ENCODE measurements around the gene TMEM87B.
"Not testable (repeated sequence)": the region's sequence is repeated elsewhere in the genome, so short reads cannot be mapped to it uniquely, and the experiment has no call there.

The TMEM87B gene

GRCh38 chr2:112137516-112138158, 82.6 kb downstream of the TMEM87B start:
- Histone ChIP-seq H3K27ac (ENCODE audit: low read length, poor library complexity, severe bottlenecking) (no peak overlapping the region), H2AK5ac (ENCODE audit: low read length, severe bottlenecking) (no peak overlapping the region), H4K91ac (ENCODE audit: low read length) (no peak overlapping the region), H2BK12ac (ENCODE audit: low read length in 2 of 2) (no peak overlapping the region), H3K18ac (ENCODE audit: low read depth in 1 of 2, low read length in 2 of 2) (no peak overlapping the region), H3K4me2 (ENCODE audit: low read length, poor library complexity, severe bottlenecking) (peak overlapping the region; percentile 78), H2BK15ac (ENCODE audit: low read depth, poor library complexity, severe bottlenecking) (no peak overlapping the region), H3K4ac (ENCODE audit: low read depth in 1 of 2, low read length in 2 of 2) (no peak overlapping the region), H3K9ac (ENCODE audit: low read length) (peak overlapping the region; percentile 82), H3K79me1 (replicated peaks; ENCODE audit: low read length, poor library complexity, severe bottlenecking) (no peaks in the 10 kb centered on the region), H3K36me3 (ENCODE audit: control insufficient read depth in 1 of 2, insufficient read depth in 2 of 2, low read depth in 1 of 2, low read length in 2 of 2) (no peaks in the 10 kb centered on the region), H3K14ac (ENCODE audit: low read length in 2 of 2) (no peak overlapping the region), H4K8ac (ENCODE audit: low read length) (no peak overlapping the region), H2BK5ac (ENCODE audit: low read depth, low read length, poor library complexity, severe bottlenecking) (no peak overlapping the region), H2BK120ac (ENCODE audit: low read depth, low read length) (no peak overlapping the region), H3K27me3 (ENCODE audit: control insufficient read depth in 1 of 2, insufficient read depth in 1 of 2, low read length in 2 of 2) (peaks cover 0 to 6% of the 10 kb centered on the region in 2 experiments), H3K23ac (ENCODE audit: low read length in 2 of 2) (no peak overlapping the region), H3K4me3 (ENCODE audit: insufficient read depth in 1 of 2, low read depth in 1 of 2, low read length in 2 of 2) (peak overlapping the region; percentile 62 to 82), H2AFZ (ENCODE audit: low read depth, low read length) (no peak overlapping the region), H3K4me1 (ENCODE audit: control insufficient read depth, insufficient read depth, low read depth, low read length) (peaks cover 12% of the 10 kb centered on the region), H3K9me3 (ENCODE audit: control insufficient read depth, low read length) (no peaks in the 10 kb centered on the region)
- peak; percentile 30 for DNase-seq
- 43% methylated on average over 15 of the region's 15 CpGs for WGBS

GRCh38 chr2:112138159-112139032, 83.3 kb downstream of the TMEM87B start, which contains the start of gene FBLN7:
Gene FBLN7, plus strand, starts transcription at chr2:112138385. Its CDS starts 271 bp downstream, at chr2:112138656.
- DNase-seq = no peak
- under 1% methylated on average over 67 of the region's 84 CpGs for WGBS
- Histone ChIP-seq H3K27ac (ENCODE audit: low read length, poor library complexity, severe bottlenecking) (no peak within 1 kb of the TSS), H4K91ac (ENCODE audit: low read length) (no peak within 1 kb of the TSS), H3K4ac (ENCODE audit: low read depth in 1 of 2, low read length in 2 of 2) (no peak within 1 kb of the TSS), H2BK12ac (ENCODE audit: low read length in 2 of 2) (no peak within 1 kb of the TSS), H3K9ac (ENCODE audit: low read length) (peak within 1 kb of the TSS; percentile 82), H3K4me3 (ENCODE audit: insufficient read depth in 1 of 2, low read depth in 1 of 2, low read length in 2 of 2) (peak within 1 kb of the TSS; percentile 62 to 82), H3K27me3 (ENCODE audit: control insufficient read depth in 1 of 2, insufficient read depth in 1 of 2, low read length in 2 of 2) (peaks cover 0 to 6% of the 10 kb centered on the region in 2 experiments), H3K14ac (ENCODE audit: low read length in 2 of 2) (peak within 1 kb of the TSS in 1 of 2 experiments; percentile 37), H2AK5ac (ENCODE audit: low read length, severe bottlenecking) (no peak within 1 kb of the TSS), H3K23ac (ENCODE audit: low read length in 2 of 2) (peak within 1 kb of the TSS in 1 of 2 experiments; percentile 47), H3K4me1 (ENCODE audit: control insufficient read depth, insufficient read depth, low read depth, low read length) (peaks cover 12% of the 10 kb centered on the region), H3K18ac (ENCODE audit: low read depth in 1 of 2, low read length in 2 of 2) (no peak within 1 kb of the TSS), H3K9me3 (ENCODE audit: control insufficient read depth, low read length) (no peaks in the 10 kb centered on the region), H2BK120ac (ENCODE audit: low read depth, low read length) (no peak within 1 kb of the TSS), H4K8ac (ENCODE audit: low read length) (no peak within 1 kb of the TSS), H2AFZ (ENCODE audit: low read depth, low read length) (no peak within 1 kb of the TSS), H2BK15ac (ENCODE audit: low read depth, poor library complexity, severe bottlenecking) (no peak within 1 kb of the TSS), H3K4me2 (ENCODE audit: low read length, poor library complexity, severe bottlenecking) (peak within 1 kb of the TSS; percentile 78), H3K79me1 (replicated peaks; ENCODE audit: low read length, poor library complexity, severe bottlenecking) (no peaks in the 10 kb centered on the region), H2BK5ac (ENCODE audit: low read depth, low read length, poor library complexity, severe bottlenecking) (no peak within 1 kb of the TSS), H3K36me3 (ENCODE audit: control insufficient read depth in 1 of 2, insufficient read depth in 2 of 2, low read depth in 1 of 2, low read length in 2 of 2) (no peaks in the 10 kb centered on the region)

- Histone ChIP-seq H3K4me3 (ENCODE audit: insufficient read depth in 1 of 2, low read depth in 1 of 2, low read length in 2 of 2) (peak overlapping the region in 1 of 2 experiments; percentile 82), H3K4me1 (ENCODE audit: control insufficient read depth, insufficient read depth, low read depth, low read length) (peaks cover 12% of the 10 kb centered on the region)
- H3K9me3 ChIP-seq (ENCODE audit: control insufficient read depth, low read length); H3K14ac ChIP-seq (ENCODE audit: low read length in 2 of 2); H3K27ac ChIP-seq (ENCODE audit: low read length, poor library complexity, severe bottlenecking); H3K4ac ChIP-seq (ENCODE audit: low read depth in 1 of 2, low read length in 2 of 2); H4K91ac ChIP-seq (ENCODE audit: low read length); H3K9ac ChIP-seq (ENCODE audit: low read length); H2AK5ac ChIP-seq (ENCODE audit: low read length, severe bottlenecking); H2BK15ac ChIP-seq (ENCODE audit: low read depth, poor library complexity, severe bottlenecking); H3K36me3 ChIP-seq (ENCODE audit: control insufficient read depth in 1 of 2, insufficient read depth in 2 of 2, low read depth in 1 of 2, low read length in 2 of 2); H4K8ac ChIP-seq (ENCODE audit: low read length); H2BK5ac ChIP-seq (ENCODE audit: low read depth, low read length, poor library complexity, severe bottlenecking); H3K27me3 ChIP-seq (ENCODE audit: control insufficient read depth in 1 of 2, insufficient read depth in 1 of 2, low read length in 2 of 2); H3K18ac ChIP-seq (ENCODE audit: low read depth in 1 of 2, low read length in 2 of 2); H3K23ac ChIP-seq (ENCODE audit: low read length in 2 of 2); H2BK120ac ChIP-seq (ENCODE audit: low read depth, low read length); H3K4me2 ChIP-seq (ENCODE audit: low read length, poor library complexity, severe bottlenecking); H2AFZ ChIP-seq (ENCODE audit: low read depth, low read length); DNase-seq; H2BK12ac ChIP-seq (ENCODE audit: low read length in 2 of 2); H3K79me1 ChIP-seq (replicated peaks; ENCODE audit: low read length, poor library complexity, severe bottlenecking): not testable (repeated sequence)
- WGBS = under 1% methylated on average over 18 of the region's 32 CpGs
Measured at GRCh38 chr2:112139033-112139614, 84.1 kb downstream of the TMEM87B start.
